H1 (cell line): ENCODE data around the gene TRIM31. TPM values are rescaled to one million over a fixed set of nuclear protein-coding genes. Genes with fewer than 3 reads are reported as not detected.

Experiments
- ATF2 ChIP-seq: IDR thresholded peaks from 2 replicates; pipeline ENCODE4 v1.6.1; 2012; ENCODE audit warnings: low read length, inconsistent platforms
- CBX8 ChIP-seq: fragments of 300-800, 300-1000 bp; sonication (generic); IDR thresholded peaks from 2 replicates; pipeline ENCODE4 v1.7.1; 2016; ENCODE audit warnings: low read depth, low read length, borderline replicate concordance
- KDM5A ChIP-seq: fragments of 200-600 bp; IDR thresholded peaks from 2 replicates; pipeline ENCODE4 v1.7.1; 2012; ENCODE audit warnings: mild to moderate bottlenecking, low read length, inconsistent platforms, mixed read lengths
- RNF2 ChIP-seq: fragments of 200-900, 300-1000 bp; sonication (generic); IDR thresholded peaks from 2 replicates; pipeline ENCODE4 v1.7.1; 2016; ENCODE audit warnings: borderline replicate concordance, low read depth, mild to moderate bottlenecking, antibody characterized with exemption, low read length; ENCODE audit not compliant: poor library complexity, severe bottlenecking; ENCODE audit errors: missing control alignments
- SIN3A ChIP-seq, 2 experiments: IDR thresholded peaks in 1 of 2; conservative IDR thresholded peaks in 1 of 2; 2 replicates each; pipeline ENCODE4 v1.6.1; 2011 to 2012; ENCODE audit warnings: low read length in 2 of 2, improper control_type of control experiment in 1 of 2, low read depth in 1 of 2, mild to moderate bottlenecking in 1 of 2
- TCF12 ChIP-seq: IDR thresholded peaks from 2 replicates; pipeline ENCODE4 v1.6.1; 2011; ENCODE audit warnings: low read depth, mild to moderate bottlenecking, low read length
- polyA plus RNA-seq, 7 experiments: library from polyadenylated mRNA; depleted of rRNA in 3 of 7; stranded (reverse) in 5 of 7; unstranded in 2 of 7; fragments of >200 nt in 5 of 7; fragments of 200-250 nt in 2 of 7; gene quantifications; 1 replicate in 5 of 7; 2 replicates in 1 of 7; 4 replicates in 1 of 7; pipeline versions ENCODE4 v1.2.1 to v1.2.3, GENCODE V29; 2011 to 2013; ENCODE audit warnings: missing spikeins in 2 of 7, mixed read lengths in 2 of 7
- total RNA-seq: library from RNA; stranded (reverse); fragmentation: NEBNext Ultra II Directional; extraction: Animal tissue kit (Norgen Biotek cat#: 25700); gene quantifications from 2 replicates; pipeline ENCODE4 v1.2.1, GENCODE V29; 2021

TRIM31 gene
- total and polyA plus RNA-seq, 2 of the 8 experiments (the other 6 are each of a cell fraction or from before 2014, with no cell fraction given), result not detected

- TF ChIP-seq TCF12 (no peak), SIN3A (conservative IDR thresholded peaks at IDR 0.05 in 1 of 2, IDR thresholded peaks at IDR 0.05 in 1 of 2; ENCODE audit: low read depth in 1 of 2, low read length in 2 of 2) (no peak), RNF2 (no peak), CBX8 (no peak), KDM5A (no peak), ATF2 (no peak)
These were observed 35.7 kb downstream of the TRIM31 start (continued) for GRCh38 chr6:30077218-30077617.
